ENCODE data around the gene HSPB9.
A peak's percentile ranks its signal among the peaks of the same experiment; 100 is the strongest.

The HSPB9 gene

GRCh38 chr17:42160531-42160910, 37.9 kb downstream of the HSPB9 start:
- no peak for DNase-seq (ENCODE audit: low spot score)
- in situ Hi-C loops (cut with MboI; ENCODE audit: low pct_unique_long_range_greater_than_20kb, low sequenced_read_pairs, unreplicated experiment) = no loop called here
- TF ChIP-seq CTCF (IDR thresholded peaks at IDR 0.05; ENCODE audit: extremely low read depth, insufficient read depth, missing control alignments) = no peak

- in situ Hi-C loops (cut with MboI; ENCODE audit: low pct_unique_long_range_greater_than_20kb, low sequenced_read_pairs, unreplicated experiment) = no loop called here
These were observed 40.5 kb downstream of the HSPB9 start for GRCh38 chr17:42163113-42163512.

GRCh38 chr17:42163696-42164407, 41.2 kb downstream of the HSPB9 start:
- in situ Hi-C loops (cut with MboI; ENCODE audit: low pct_unique_long_range_greater_than_20kb, low sequenced_read_pairs, unreplicated experiment) = no loop called here
- DNase-seq (ENCODE audit: low spot score) = no peak
- TF ChIP-seq CTCF (IDR thresholded peaks at IDR 0.05; ENCODE audit: extremely low read depth, insufficient read depth, missing control alignments) = no peak

More at GRCh38 chr17:42163113-42163512, 40.5 kb downstream of the HSPB9 start:
- DNase-seq (ENCODE audit: low spot score) = peak; percentile 70
- TF ChIP-seq CTCF (IDR thresholded peaks at IDR 0.05; ENCODE audit: extremely low read depth, insufficient read depth, missing control alignments) = peak; percentile 61

- in situ Hi-C loops (cut with MboI; ENCODE audit: low pct_unique_long_range_greater_than_20kb, low sequenced_read_pairs, unreplicated experiment) = no loop called here
- TF ChIP-seq CTCF (IDR thresholded peaks at IDR 0.05; ENCODE audit: extremely low read depth, insufficient read depth, missing control alignments) = no peak
- DNase-seq (ENCODE audit: low spot score) = no peak
These were observed 43.1 kb downstream of the HSPB9 start for GRCh38 chr17:42165751-42166150.

- in situ Hi-C loops (cut with MboI; ENCODE audit: low pct_unique_long_range_greater_than_20kb, low sequenced_read_pairs, unreplicated experiment) = no loop called here
- no peak for DNase-seq (ENCODE audit: low spot score)
- no peak for TF ChIP-seq CTCF (IDR thresholded peaks at IDR 0.05; ENCODE audit: extremely low read depth, insufficient read depth, missing control alignments)
These were observed 43.7 kb downstream of the HSPB9 start for GRCh38 chr17:42166196-42166763.

GRCh38 chr17:42167807-42168206, 45.2 kb downstream of the HSPB9 start:
- in situ Hi-C loops (cut with MboI; ENCODE audit: low pct_unique_long_range_greater_than_20kb, low sequenced_read_pairs, unreplicated experiment) = no loop called here
- no peak for DNase-seq (ENCODE audit: low spot score)
- TF ChIP-seq CTCF (IDR thresholded peaks at IDR 0.05; ENCODE audit: extremely low read depth, insufficient read depth, missing control alignments) = no peak

All from GM13977 (cell line).